ENCODE measurements around the gene RAB3GAP2.

DNA sequence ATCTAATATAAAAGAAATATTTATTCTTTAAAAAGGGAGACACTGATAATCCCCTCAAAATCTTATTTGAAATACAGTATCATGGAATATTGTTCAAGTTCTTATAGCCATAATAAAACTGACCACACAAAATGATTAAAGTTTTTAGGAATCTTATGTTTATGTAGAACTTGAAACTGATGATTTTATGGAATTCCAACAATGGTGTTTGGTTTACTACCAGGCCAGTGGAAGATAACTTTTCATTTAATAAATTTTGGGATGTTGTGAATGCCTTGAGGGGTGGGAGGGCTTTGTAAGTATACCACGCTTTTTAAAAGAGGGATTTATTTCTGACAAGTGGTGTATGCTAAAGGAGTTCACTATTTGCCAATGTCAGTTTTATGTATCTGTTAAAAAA is 87.7 kb downstream of the RAB3GAP2 start:
- TF ChIP-seq, protein P1, sequence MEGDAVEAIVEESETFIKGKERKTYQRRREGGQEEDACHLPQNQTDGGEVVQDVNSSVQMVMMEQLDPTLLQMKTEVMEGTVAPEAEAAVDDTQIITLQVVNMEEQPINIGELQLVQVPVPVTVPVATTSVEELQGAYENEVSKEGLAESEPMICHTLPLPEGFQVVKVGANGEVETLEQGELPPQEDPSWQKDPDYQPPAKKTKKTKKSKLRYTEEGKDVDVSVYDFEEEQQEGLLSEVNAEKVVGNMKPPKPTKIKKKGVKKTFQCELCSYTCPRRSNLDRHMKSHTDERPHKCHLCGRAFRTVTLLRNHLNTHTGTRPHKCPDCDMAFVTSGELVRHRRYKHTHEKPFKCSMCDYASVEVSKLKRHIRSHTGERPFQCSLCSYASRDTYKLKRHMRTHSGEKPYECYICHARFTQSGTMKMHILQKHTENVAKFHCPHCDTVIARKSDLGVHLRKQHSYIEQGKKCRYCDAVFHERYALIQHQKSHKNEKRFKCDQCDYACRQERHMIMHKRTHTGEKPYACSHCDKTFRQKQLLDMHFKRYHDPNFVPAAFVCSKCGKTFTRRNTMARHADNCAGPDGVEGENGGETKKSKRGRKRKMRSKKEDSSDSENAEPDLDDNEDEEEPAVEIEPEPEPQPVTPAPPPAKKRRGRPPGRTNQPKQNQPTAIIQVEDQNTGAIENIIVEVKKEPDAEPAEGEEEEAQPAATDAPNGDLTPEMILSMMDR (IDR thresholded peaks at IDR 0.05), result no peak
- TF ChIP-seq POLR2A (IDR thresholded peaks at IDR 0.05), result no peak

Measured in uterus (tissue), 2 donors.